ENCODE data around the gene LBHD2.

Gene LBHD2

GRCh38 chr14:103134919-103135318, 50.9 kb downstream of the LBHD2 start:
- FAIRE-seq, result no peak

GRCh38 chr14:103135333-103136260, 51.6 kb downstream of the LBHD2 start:
- FAIRE-seq, result no peak

DNA sequence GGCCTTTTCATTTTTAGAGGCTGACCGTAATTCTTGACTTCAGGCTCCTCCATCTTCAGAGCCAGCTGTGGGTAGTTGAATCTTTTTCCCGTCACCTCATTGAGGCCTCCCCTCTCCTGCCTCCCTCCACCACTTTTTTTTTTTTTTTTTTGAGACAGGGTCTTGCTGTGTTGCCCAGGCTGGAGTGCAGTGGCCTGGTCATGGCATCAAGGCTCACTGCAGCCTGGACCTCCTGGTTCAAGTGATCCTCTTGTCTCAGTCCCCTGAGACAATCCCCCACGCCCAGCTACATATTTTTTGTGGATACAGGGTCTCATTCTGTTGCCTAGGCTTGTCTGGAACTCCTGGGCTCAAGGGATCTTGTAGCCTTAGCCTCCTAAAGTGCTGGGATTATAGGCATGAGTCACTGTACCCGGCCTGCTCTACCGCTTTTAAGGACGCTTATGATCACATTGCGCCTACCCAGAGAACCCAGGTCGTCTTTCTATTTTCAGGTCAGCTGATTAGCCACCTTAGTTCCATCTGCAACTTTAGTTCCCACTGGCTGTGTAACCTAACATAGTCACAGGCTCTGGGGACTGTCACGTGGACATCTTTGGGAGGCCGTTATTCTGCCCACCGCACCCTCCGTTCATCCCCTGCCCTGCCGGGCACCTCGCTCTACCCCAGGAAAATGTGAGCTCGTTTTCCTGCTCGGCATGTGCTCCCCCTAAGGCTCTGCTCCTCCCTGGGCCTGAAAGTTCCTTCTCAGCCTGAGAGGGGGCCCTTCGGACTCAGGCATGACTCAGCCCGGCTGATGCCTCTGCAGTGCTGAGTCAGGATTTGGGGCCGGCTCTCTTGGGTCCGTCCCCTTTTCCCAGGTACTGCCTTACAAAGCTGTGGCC, 52.6 kb downstream of the LBHD2 start:
- no peak for FAIRE-seq

DNA sequence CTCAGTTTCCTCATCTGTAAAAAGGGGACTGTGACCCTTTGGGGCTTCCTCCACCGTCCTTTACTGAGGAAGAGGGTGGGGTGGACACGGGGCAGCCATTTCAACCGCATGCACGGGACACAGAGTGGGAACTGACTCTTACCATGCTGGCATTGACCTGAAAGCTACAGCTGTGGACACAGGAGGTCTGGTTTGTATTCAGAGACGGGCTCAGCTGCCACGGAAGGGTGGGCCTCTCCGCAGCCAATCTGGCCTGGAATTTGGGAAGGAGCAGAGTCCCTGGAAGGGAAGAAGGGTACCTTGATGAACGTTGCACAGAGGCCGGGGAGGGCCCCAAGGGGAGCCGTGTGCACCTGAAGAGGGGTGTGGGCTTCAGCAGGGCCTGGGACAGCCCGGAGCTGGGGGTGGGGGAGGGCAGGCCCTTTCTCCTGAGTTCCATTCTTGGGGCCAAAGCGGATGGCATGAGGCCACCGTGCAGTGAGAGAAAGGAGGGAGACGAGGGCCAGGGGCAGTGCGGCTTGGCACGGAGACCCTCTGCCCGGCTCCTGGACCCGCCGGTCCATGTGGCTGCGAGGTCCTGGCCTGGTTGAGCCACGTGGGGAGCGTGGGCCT, 53.8 kb downstream of the LBHD2 start:
- no peak for FAIRE-seq

DNA sequence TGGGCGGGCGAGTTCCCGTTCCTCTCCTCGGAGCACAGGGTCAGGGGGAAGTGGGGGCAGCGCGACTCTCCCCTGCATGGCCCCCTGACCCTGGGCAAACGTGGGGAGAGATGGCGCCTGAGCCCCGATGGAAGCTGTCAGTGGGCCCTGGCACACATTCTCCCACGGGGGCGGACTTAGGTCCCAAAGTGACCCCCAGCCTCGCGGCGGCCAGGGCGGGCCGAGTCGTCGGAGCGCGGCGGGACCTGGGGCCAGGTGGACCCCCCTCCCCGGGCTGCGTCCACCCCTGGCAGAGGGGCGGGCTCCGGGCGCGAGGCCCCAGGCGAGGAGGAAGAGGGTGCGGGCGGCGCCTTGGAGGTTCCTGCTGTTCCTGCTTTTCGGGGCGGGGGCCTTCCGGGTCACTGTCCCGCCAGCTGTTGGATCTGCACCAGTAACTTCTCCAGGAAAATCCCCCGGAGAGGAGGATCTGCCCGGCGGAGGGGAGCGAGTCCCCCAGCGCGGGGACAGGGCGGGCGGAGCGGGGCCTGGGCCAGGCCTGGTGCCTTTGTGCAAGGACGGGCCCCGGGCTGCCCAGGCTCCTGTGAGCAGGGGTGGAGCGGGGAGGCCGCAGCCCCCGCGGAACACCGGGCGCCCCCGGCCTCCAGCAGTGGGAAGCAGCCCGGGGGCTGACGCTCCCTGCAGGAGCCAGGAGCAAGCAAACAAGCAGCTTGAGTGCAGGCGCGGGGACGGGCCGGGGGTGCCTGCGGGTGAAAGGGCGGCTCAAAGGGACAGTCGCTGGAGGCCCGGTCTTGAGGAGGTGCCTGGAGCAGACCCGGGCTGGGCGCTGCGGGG, 54.5 kb downstream of the LBHD2 start:
- no peak for FAIRE-seq

GRCh38 chr14:103139132-103140025, 55.4 kb downstream of the LBHD2 start:
- FAIRE-seq, result no peak
